IMR-90 (cell line): ENCODE measurements around the gene WDR1. TPM values are rescaled to one million over a fixed set of nuclear protein-coding genes. Genes with fewer than 3 reads are reported as not detected.
A peak's percentile ranks its signal among the peaks of the same experiment; 100 is the strongest.

ENCODE experiments used
- ATAC-seq: fragments of 200-7000 bp; cut with Tn5 transposase; 2 replicates; pipeline ENCODE4 v1.9.1; 2020; ENCODE audit warnings: low read depth, mild to moderate bottlenecking, moderate library complexity
- BruUV-seq: library from RNA; stranded (reverse); fragments of 400-500 nt; replicated peaks from 2 replicates; lab custom pipeline; 2021; lab: Mats Ljungman, UMichigan
- CTCF ChIA-PET: fragments of 300-600 bp; formaldehyde crosslinking; extraction: SDS; loops from one replicate; lab custom pipeline; 2021; ENCODE audit warnings: antibody characterized with exemption; lab: Yijun Ruan, JAX
- POLR2A ChIA-PET: fragments of 300-600 bp; sonication (Branson Sonifier 250); formaldehyde crosslinking; loops from one replicate; lab custom pipeline; 2022; ENCODE audit warnings: antibody characterized with exemption; ENCODE audit not compliant: unreplicated experiment; lab: Charles Lee
- DNase-seq: peaks from one replicate; pipeline ENCODE4 v3.0.0; 2013
- H2AFZ ChIP-seq: replicated peaks from 2 replicates; pipeline ENCODE3; 2013; ENCODE audit warnings: low read length, mild to moderate bottlenecking; ENCODE audit not compliant: poor library complexity
- H2AK5ac ChIP-seq: 2 replicates; pipeline ENCODE4 v1.6.1; 2013; ENCODE audit warnings: low read depth, low read length, inconsistent platforms
- H2AK9ac ChIP-seq: replicated peaks from 2 replicates; pipeline ENCODE3; 2013; ENCODE audit warnings: mild to moderate bottlenecking, low read depth, low read length, moderate library complexity; ENCODE audit not compliant: poor library complexity
- H2BK120ac ChIP-seq: 2 replicates; pipeline ENCODE4 v1.6.1; 2013; ENCODE audit warnings: low read depth, low read length, inconsistent platforms
- H2BK15ac ChIP-seq: 3 replicates; pipeline ENCODE4 v1.6.1; 2013; ENCODE audit warnings: low read depth, low read length, inconsistent platforms
- H2BK20ac ChIP-seq: 2 replicates; pipeline ENCODE4 v1.6.1; 2013; ENCODE audit warnings: low read depth, mild to moderate bottlenecking, inconsistent platforms, low read length, moderate library complexity
- H2BK5ac ChIP-seq: 2 replicates; pipeline ENCODE4 v1.6.1; 2013; ENCODE audit warnings: mild to moderate bottlenecking, low read depth, low read length, inconsistent platforms; ENCODE audit not compliant: poor library complexity, severe bottlenecking
- H3K14ac ChIP-seq: replicated peaks from 2 replicates; pipeline ENCODE4 v1.6.1; 2013; ENCODE audit warnings: low read depth, low read length, inconsistent platforms
- H3K18ac ChIP-seq: 2 replicates; pipeline ENCODE4 v1.6.1; 2013; ENCODE audit warnings: low read depth, low read length, control low read depth
- H3K23ac ChIP-seq: 2 replicates; pipeline ENCODE4 v1.6.1; 2013; ENCODE audit warnings: low read depth, low read length, inconsistent platforms
- H3K27ac ChIP-seq: 2 replicates; pipeline ENCODE4 v1.5.1; 2013; ENCODE audit warnings: mild to moderate bottlenecking, control low read depth, low read length; ENCODE audit not compliant: insufficient read depth
- H3K27me3 ChIP-seq: 2 replicates; pipeline ENCODE4 v1.6.1; 2013; ENCODE audit warnings: low read length; ENCODE audit not compliant: control insufficient read depth, insufficient read depth
- H3K36me3 ChIP-seq: 2 replicates; pipeline ENCODE4 v1.6.1; 2013; ENCODE audit warnings: low read length, mixed read lengths; ENCODE audit not compliant: control insufficient read depth, insufficient read depth
- H3K4ac ChIP-seq: 2 replicates; pipeline ENCODE4 v1.6.1; 2013; ENCODE audit warnings: low read depth, low read length, inconsistent platforms
- H3K4me1 ChIP-seq: 2 replicates; pipeline ENCODE4 v1.6.1; 2013; ENCODE audit warnings: low read length, mixed read lengths; ENCODE audit not compliant: control insufficient read depth, insufficient read depth
- H3K4me2 ChIP-seq: 2 replicates; pipeline ENCODE4 v1.6.1; 2013; ENCODE audit warnings: low read depth, mild to moderate bottlenecking, control low read depth, low read length, moderate library complexity
- H3K4me3 ChIP-seq: 2 replicates; pipeline ENCODE4 v1.5.1; 2013; ENCODE audit warnings: low read depth, mild to moderate bottlenecking, control low read depth, low read length, moderate library complexity; ENCODE audit not compliant: insufficient read depth
- H3K56ac ChIP-seq: 2 replicates; pipeline ENCODE4 v1.6.1; 2013; ENCODE audit warnings: low read length, inconsistent platforms; ENCODE audit not compliant: insufficient read depth; ENCODE audit errors: extremely low read depth
- H3K79me1 ChIP-seq, 2 experiments: 2 replicates each; pipeline ENCODE4 v1.6.1; 2013; ENCODE audit warnings: low read length in 2 of 2, inconsistent platforms in 1 of 2, low read depth in 1 of 2
- H3K9ac ChIP-seq: 2 replicates; pipeline ENCODE4 v1.6.1; 2013; ENCODE audit warnings: low read depth, low read length, control low read depth
- H3K9me1 ChIP-seq: 2 replicates; pipeline ENCODE4 v1.6.1; 2013; ENCODE audit warnings: low read length, inconsistent platforms; ENCODE audit not compliant: insufficient read depth
- H3K9me3 ChIP-seq: 2 replicates; pipeline ENCODE4 v1.6.1; 2013; ENCODE audit warnings: low read length; ENCODE audit not compliant: control insufficient read depth, insufficient read depth
- H4K20me1 ChIP-seq: 2 replicates; pipeline ENCODE4 v1.6.1; 2013; ENCODE audit warnings: low read length, inconsistent platforms; ENCODE audit not compliant: insufficient read depth
- H4K5ac ChIP-seq: 2 replicates; pipeline ENCODE4 v1.6.1; 2013; ENCODE audit warnings: mild to moderate bottlenecking, low read depth, low read length, control low read depth
- H4K8ac ChIP-seq, 2 experiments: 2 replicates each; pipeline ENCODE4 v1.6.1; 2013; ENCODE audit warnings: low read depth in 2 of 2, low read length in 2 of 2, control low read depth in 1 of 2, inconsistent platforms in 1 of 2
- H4K91ac ChIP-seq: 2 replicates; pipeline ENCODE4 v1.6.1; 2013; ENCODE audit warnings: low read depth, low read length, inconsistent platforms; ENCODE audit not compliant: insufficient read depth
- BHLHE40 ChIP-seq: fragments of 150-350 bp; IDR thresholded peaks from 2 replicates; pipeline ENCODE4 v1.6.1; 2016; ENCODE audit warnings: mild to moderate bottlenecking, low read depth, low read length
- CTCF ChIP-seq: conservative IDR thresholded peaks from 2 replicates; pipeline ENCODE4 v1.5.1; 2012; ENCODE audit warnings: mild to moderate bottlenecking, low read depth, low read length, improper control_type of control experiment
- MAFK ChIP-seq: IDR thresholded peaks from 2 replicates; pipeline ENCODE4 v1.6.1; 2012; ENCODE audit warnings: low read depth, low read length, improper control_type of control experiment
- RAD21 ChIP-seq: IDR thresholded peaks from 2 replicates; pipeline ENCODE4 v1.6.1; 2012; ENCODE audit warnings: low read length, improper control_type of control experiment
- WGBS, 2 experiments: methylation state at CpG; one replicate each; pipeline versions ENCODE4 v1.1.5 to v1.1.7; 2013; ENCODE audit warnings: missing lambda C conversion rate in 2 of 2; ENCODE audit not compliant: insufficient read length in 1 of 2; ENCODE audit errors: extremely low coverage in 2 of 2; 5-methylcytosine and 5-hydroxymethylcytosine counted together
- dilution Hi-C: fragments of 300-500 bp; cut with HindIII; formaldehyde crosslinking; loops from one replicate; pipeline ENCODE4 v1.14.3; 2018; ENCODE audit warnings: low sequenced_read_pairs; ENCODE audit not compliant: unreplicated experiment
- in situ Hi-C: fragments of 300-500 bp; cut with MboI; formaldehyde crosslinking; loops from 3 replicates; pipeline ENCODE4 v1.14.3; 2019; ENCODE audit warnings: low sequenced_read_pairs, inconsistent platforms, mixed read lengths
- intact Hi-C: fragments of 100-400 bp; cut with micrococcal nuclease; formaldehyde crosslinking; loops from 2 replicates; pipeline ENCODE4 v1.10.0; 2022
- polyA plus RNA-seq, 3 experiments: library from polyadenylated mRNA; depleted of rRNA; stranded (reverse); fragments of >200 nt; gene quantifications; 2 replicates each; pipeline ENCODE4 v1.2.3, GENCODE V29; 2012; ENCODE audit warnings: low replicate concordance in 1 of 3
- total RNA-seq: library from RNA; depleted of rRNA; stranded (reverse); fragments of >200 nt; gene quantifications from 2 replicates; pipeline ENCODE4 v1.2.3, GENCODE V29; 2012

Gene WDR1
- total and polyA plus RNA-seq, 2 of the 4 experiments (the other 2 are of a cell fraction), result 725 to 992 TPM

- TF ChIP-seq RAD21, result no peak
- no peak for TF ChIP-seq CTCF
- no peak for TF ChIP-seq MAFK
These were observed 11.2 kb downstream of the WDR1 start (continued) for GRCh38 chr4:10105421-10105820.

GRCh38 chr4:10104991-10105276 is 11.7 kb downstream of the WDR1 start:
- H2AK9ac ChIP-seq, result peak overlapping the region; percentile 74
- peak overlapping the region; percentile 49; the same call in 1 of the 2 replicates for H3K9ac ChIP-seq
- H4K8ac ChIP-seq, result peak overlapping the region; percentile 78; a peak in 3 of 4 replicates
- peak overlapping the region; percentile 40 for H4K5ac ChIP-seq
- H2AK5ac ChIP-seq, result peak overlapping the region; percentile 85
- peak overlapping the region; percentile 92 for H3K4ac ChIP-seq
- no TSS peak for BruUV-seq
- TF ChIP-seq BHLHE40, result no peak
- H3K9me3 ChIP-seq, result no peaks in the 10 kb centered on the region
- H3K4me2 ChIP-seq, result peak overlapping the region; percentile 43; the same call in 1 of the 2 replicates
- intact Hi-C loops (no loop called here), dilution Hi-C loops (no loop called here), in situ Hi-C loops (no loop called here)
- peak overlapping the region; percentile 95 for H3K14ac ChIP-seq
- POLR2A ChIA-PET, result no interaction called here
- H3K56ac ChIP-seq, result no peak overlapping the region
- CTCF ChIA-PET, result no interaction called here
- no peak overlapping the region for H2BK15ac ChIP-seq
- H3K18ac ChIP-seq, result peak overlapping the region; percentile 84
- peaks cover 96% of the 10 kb centered on the region for H4K20me1 ChIP-seq
- H4K91ac ChIP-seq, result peak overlapping the region; percentile 83
- peaks cover 0 to 62% of the 10 kb centered on the region in 2 experiments; a peak in 2 of 4 replicates for H3K79me1 ChIP-seq
- peak overlapping the region; percentile 68 for H2BK120ac ChIP-seq
- peak overlapping the region; percentile 24; the same call in 1 of the 2 replicates for H2BK20ac ChIP-seq
- H3K36me3 ChIP-seq, result peaks cover 74% of the 10 kb centered on the region
- peak overlapping the region; percentile 91 for H3K23ac ChIP-seq
- peak overlapping the region; percentile 82 for H3K27ac ChIP-seq
- no peaks in the 10 kb centered on the region for H3K27me3 ChIP-seq
- ATAC-seq (no peak), DNase-seq (no peak)
- no peak overlapping the region for H2AFZ ChIP-seq
- H3K9me1 ChIP-seq, result peaks cover 68% of the 10 kb centered on the region
- peak overlapping the region; percentile 99 for H2BK5ac ChIP-seq
- H3K4me1 ChIP-seq, result peaks cover 65% of the 10 kb centered on the region
- no peak overlapping the region for H3K4me3 ChIP-seq
- WGBS, 2 experiments, result 91% methylated on average over 5 of the region's 6 CpGs; no CpG with 5 or more reads in 1 of the 2 experiments
